Endothelial cell of umbilical vein (primary cell): ENCODE measurements around the gene VPS13A. TPM values are rescaled to one million over a fixed set of nuclear protein-coding genes. Genes with fewer than 3 reads are reported as not detected.

ENCODE experiments used
- BruUV-seq: library from RNA; stranded (reverse); fragments of 400-500 nt; replicated peaks from 2 replicates; lab custom pipeline; 2021; lab: Mats Ljungman, UMichigan
- CTCF ChIA-PET: fragments of 300-600, 350-600 bp; sonication (Branson Sonifier 250); formaldehyde crosslinking; loops from one replicate; lab custom pipeline; 2021; ENCODE audit warnings: antibody characterized with exemption, inconsistent platforms; lab: Charles Lee
- POLR2A ChIA-PET: fragments of 300-600, 350-600 bp; sonication (Branson Sonifier 250); formaldehyde crosslinking; loops from one replicate; lab custom pipeline; 2021; ENCODE audit warnings: antibody characterized with exemption, inconsistent platforms; lab: Charles Lee
- DNase-seq: peaks from one replicate; pipeline ENCODE4 v3.0.0-alpha.2; 2011; ENCODE audit warnings: low read depth, low spot score
- FAIRE-seq: peaks from 2 replicates; lab custom pipeline; 2011; peaks lifted over from hg19 to GRCh38; lab: Jason Lieb, UNC
- H2AFZ ChIP-seq: 2 replicates; pipeline ENCODE4 v1.6.0; 2012; ENCODE audit warnings: low read depth, low read length, control low read depth, inconsistent platforms
- H3K27ac ChIP-seq: 2 replicates; pipeline ENCODE4 v1.5.1; 2011; ENCODE audit warnings: low read depth, mild to moderate bottlenecking, control low read depth, low read length, moderate library complexity; ENCODE audit not compliant: insufficient read depth
- H3K27me3 ChIP-seq, 2 experiments: 2 replicates each; pipeline versions ENCODE4 v1.6.0 to v1.6.1; 2011; ENCODE audit warnings: low read length in 2 of 2, mixed read lengths in 1 of 2; ENCODE audit not compliant: control insufficient read depth in 2 of 2, insufficient read depth in 2 of 2
- H3K36me3 ChIP-seq, 2 experiments: 2 replicates in 1 of 2; 3 replicates in 1 of 2; pipeline ENCODE4 v1.5.1; 2011; ENCODE audit warnings: low read length in 2 of 2, mild to moderate bottlenecking in 1 of 2, moderate library complexity in 1 of 2; ENCODE audit not compliant: control insufficient read depth in 2 of 2, insufficient read depth in 2 of 2; ENCODE audit errors: extremely low read depth in 1 of 2
- H3K4me1 ChIP-seq: 3 replicates; pipeline ENCODE4 v1.5.1; 2011; ENCODE audit warnings: mild to moderate bottlenecking, low read length; ENCODE audit not compliant: control insufficient read depth, insufficient read depth; ENCODE audit errors: extremely low read depth
- H3K4me2 ChIP-seq: 2 replicates; pipeline ENCODE4 v1.6.1; 2011; ENCODE audit warnings: low read length, control low read depth, mixed read lengths; ENCODE audit not compliant: insufficient read depth
- H3K4me3 ChIP-seq, 3 experiments: fragments of 200-600 bp in 1 of 3; sonication (generic), shearing (Covaris generic) in 1 of 3; replicated peaks in 1 of 3; 2 replicates each; pipeline ENCODE4 v1.5.1; 2011 to 2016; ENCODE audit warnings: control low read depth in 3 of 3, low read length in 3 of 3, mild to moderate bottlenecking in 2 of 3, inconsistent platforms in 1 of 3, low read depth in 1 of 3, moderate library complexity in 1 of 3; ENCODE audit not compliant: insufficient read depth in 1 of 3
- H3K79me2 ChIP-seq: 2 replicates; pipeline ENCODE4 v1.6.0; 2012; ENCODE audit warnings: low read length, inconsistent platforms; ENCODE audit not compliant: control insufficient read depth, insufficient read depth
- H3K9ac ChIP-seq: replicated peaks from 2 replicates; pipeline ENCODE3; 2011; ENCODE audit warnings: low read length, control low read depth; ENCODE audit not compliant: insufficient read depth; ENCODE audit errors: extremely low read depth
- H3K9me1 ChIP-seq: replicated peaks from 3 replicates; pipeline ENCODE4 v1.6.0; 2011; ENCODE audit warnings: mild to moderate bottlenecking, low read length; ENCODE audit not compliant: control insufficient read depth, insufficient read depth; ENCODE audit errors: extremely low read depth
- H3K9me3 ChIP-seq: replicated peaks from 2 replicates; pipeline ENCODE4 v1.5.1; 2012; ENCODE audit warnings: low read length, inconsistent platforms; ENCODE audit not compliant: control insufficient read depth, insufficient read depth
- H4K20me1 ChIP-seq: replicated peaks from 2 replicates; pipeline ENCODE3; 2011; ENCODE audit warnings: mild to moderate bottlenecking, low read length; ENCODE audit not compliant: control insufficient read depth, insufficient read depth; ENCODE audit errors: extremely low read depth
- CTCF ChIP-seq, 2 donors: IDR thresholded peaks; 1 replicate in 1 of 2; 2 replicates in 1 of 2; pipeline ENCODE4 v1.5.1; 2011; ENCODE audit warnings: low read length in 2 of 2, mild to moderate bottlenecking in 2 of 2, moderate library complexity in 2 of 2, control low read depth in 1 of 2, inconsistent platforms in 1 of 2, low read depth in 1 of 2; ENCODE audit not compliant: insufficient read depth in 1 of 2; ENCODE audit errors: extremely low read depth in 1 of 2
- EZH2 ChIP-seq: IDR thresholded peaks from 2 replicates; pipeline ENCODE4 v1.6.1; 2012; ENCODE audit warnings: borderline replicate concordance, low read depth, mild to moderate bottlenecking, moderate library complexity, low read length, inconsistent platforms; ENCODE audit not compliant: severe bottlenecking
- FOS ChIP-seq: IDR thresholded peaks from 2 replicates; pipeline ENCODE4 v1.6.1; 2011; ENCODE audit warnings: mild to moderate bottlenecking, low read length, moderate library complexity, borderline replicate concordance; ENCODE audit not compliant: insufficient read depth
- GATA2 ChIP-seq: IDR thresholded peaks from 2 replicates; pipeline ENCODE4 v1.7.0; 2011; ENCODE audit warnings: low read depth, mild to moderate bottlenecking, moderate library complexity, mixed read lengths, low read length; ENCODE audit not compliant: insufficient read length, insufficient read depth
- JUN ChIP-seq: IDR thresholded peaks from 2 replicates; pipeline ENCODE4 v1.6.1; 2011; ENCODE audit warnings: borderline replicate concordance, low read depth; ENCODE audit not compliant: insufficient read length, insufficient read depth
- MAX ChIP-seq: IDR thresholded peaks from 2 replicates; pipeline ENCODE4 v1.6.1; 2011; ENCODE audit not compliant: insufficient read depth, insufficient read length
- MYC ChIP-seq: IDR thresholded peaks from one replicate; pipeline ENCODE4 v1.6.1; 2011; ENCODE audit warnings: mild to moderate bottlenecking, low read depth, low read length
- POLR2A ChIP-seq: IDR thresholded peaks from 2 replicates; pipeline ENCODE4 v1.6.1; 2012; ENCODE audit warnings: low read depth, mild to moderate bottlenecking, control low read depth, low read length
- dilution Hi-C: fragments of 300-500 bp; cut with MboI; formaldehyde crosslinking; loops from one replicate; pipeline ENCODE4 v1.15.0; 2019; ENCODE audit warnings: low sequenced_read_pairs; ENCODE audit not compliant: extremely low pct_ligation_motif_present
- intact Hi-C: fragments of 100-400 bp; cut with micrococcal nuclease; formaldehyde crosslinking; loops from one replicate; pipeline ENCODE4 v1.10.0; 2022
- polyA plus RNA-seq, 4 experiments: library from polyadenylated mRNA; depleted of rRNA in 3 of 4; stranded (reverse) in 3 of 4; unstranded in 1 of 4; fragments of >200 nt; gene quantifications; 2 replicates each; pipeline versions ENCODE4 v1.2.1 to v1.2.3, GENCODE V29; 2011 to 2012; ENCODE audit warnings: missing spikeins in 1 of 4
- total RNA-seq: library from RNA; stranded (reverse); gene quantifications from 2 replicates; pipeline ENCODE4 v1.2.3, GENCODE V29; 2021

VPS13A gene
- total and polyA plus RNA-seq, 2 donors (not counting 3 experiments of a cell fraction or from before 2014, with no cell fraction given): 4.7 to 33.3 TPM

GRCh38 chr9:77386187-77386586 lies 208.9 kb downstream of the VPS13A start:
- Histone ChIP-seq H3K27ac (no peak overlapping the region), H3K36me3 (no peaks in the 10 kb centered on the region), H3K9me3 (no peaks in the 10 kb centered on the region), H3K4me3 (no peak overlapping the region), H2AFZ (no peak overlapping the region), H3K79me2 (no peaks in the 10 kb centered on the region), H3K4me2 (no peak overlapping the region), H3K9me1 (no peaks in the 10 kb centered on the region), H3K27me3 (no peaks in the 10 kb centered on the region), H3K4me1 (no peaks in the 10 kb centered on the region), H4K20me1 (no peaks in the 10 kb centered on the region), H3K9ac (no peak overlapping the region)
- DNase-seq (no peak), FAIRE-seq (no peak)
- no TSS peak for BruUV-seq
- ChIA-PET POLR2A (no interaction called here), CTCF (interaction anchor here (0.7 kb wide), 1 partner anchor 8 kb away, joined by 3 read pairs; no protein-coding TSS in a partner anchor)
- TF ChIP-seq POLR2A (no peak), GATA2 (no peak), MYC (no peak), MAX (no peak), FOS (no peak), JUN (no peak), CTCF (IDR thresholded peaks at IDR 0.05; ENCODE audit: extremely low read depth in 1 of 2, insufficient read depth in 1 of 2, low read depth in 1 of 2, low read length in 2 of 2) (no peak), EZH2 (no peak)
- dilution Hi-C loops: no loop called here
- intact Hi-C loops: no loop called here
